NT2/D1 (cell line): ENCODE measurements around the gene ATP1A4.

Experiments used
- SUZ12 ChIP-seq: IDR thresholded peaks from 2 replicates; pipeline ENCODE4 v1.6.1; 2011; ENCODE audit not compliant: insufficient read length, insufficient read depth; ENCODE audit errors: extremely low read depth
- YY1 ChIP-seq: IDR thresholded peaks from 2 replicates; pipeline ENCODE4 v1.6.1; 2011; ENCODE audit not compliant: insufficient read length, insufficient read depth
- ZNF274 ChIP-seq: IDR thresholded peaks from 2 replicates; pipeline ENCODE4 v1.6.1; 2011; ENCODE audit warnings: mild to moderate bottlenecking, low read depth, low read length

DNA sequence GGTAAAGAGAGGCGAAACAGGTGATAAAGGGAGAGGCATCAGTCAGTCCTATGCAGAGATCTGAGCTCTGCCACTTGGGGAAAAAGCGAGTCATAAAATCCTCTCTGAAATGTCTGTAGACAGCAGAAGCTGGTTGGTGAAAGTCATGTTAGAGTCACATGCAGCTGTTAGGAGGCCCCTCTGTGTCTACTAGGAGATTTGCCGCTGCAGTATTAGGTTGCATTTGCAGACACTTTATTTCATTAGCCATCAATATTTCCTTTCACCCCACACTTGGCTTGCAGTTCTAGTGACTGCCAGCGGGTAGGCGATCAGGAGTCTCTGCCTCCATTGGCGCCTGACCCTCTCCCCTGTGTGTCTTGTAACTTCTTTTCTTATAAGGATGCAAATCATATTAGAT lies 16.2 kb downstream of the ATP1A4 start:
- TF ChIP-seq YY1 = no peak
- no peak for TF ChIP-seq ZNF274
- TF ChIP-seq SUZ12 = no peak
